HG03060 (cell line): Measurements from ENCODE around the gene CDRT15L2.
"Not testable (repeated sequence)": the region's sequence is repeated elsewhere in the genome, so short reads cannot be mapped to it uniquely, and the experiment has no call there.

Source experiments
- ATAC-seq: cut with Tn5 transposase; IDR thresholded peaks from one replicate; pipeline ENCODE4 v1.9.1; 2021; ENCODE audit warnings: low read depth, moderate number of reproducible peaks; ENCODE audit not compliant: unreplicated experiment

The CDRT15L2 gene

GRCh38 chr17:20571653-20572052 lies 7.9 kb upstream of the CDRT15L2 start:
- not testable (repeated sequence) for ATAC-seq

- ATAC-seq = not testable (repeated sequence)
Measured at GRCh38 chr17:20573216-20573615, 6.3 kb upstream of the CDRT15L2 start.

DNA sequence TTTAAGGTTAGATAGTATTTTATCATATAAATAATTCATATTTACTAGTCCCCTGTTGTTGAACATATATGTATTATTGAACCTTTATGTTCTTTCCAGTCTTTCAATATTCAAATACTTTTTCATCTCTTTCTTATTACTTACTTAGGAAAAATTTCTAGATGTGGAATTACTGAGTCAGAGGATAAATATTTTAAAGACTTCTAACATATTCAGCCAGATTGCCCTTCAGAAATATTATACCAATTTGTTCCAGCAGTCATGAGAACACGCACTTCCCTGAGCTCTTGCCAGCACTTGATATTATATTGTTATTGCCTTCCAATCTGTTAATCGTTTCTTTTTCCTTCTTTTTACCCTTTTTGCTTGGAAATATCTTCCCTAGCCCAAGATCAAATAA lies 4.5 kb upstream of the CDRT15L2 start:
- not testable (repeated sequence) for ATAC-seq

GRCh38 chr17:20583891-20584577 lies 4.5 kb downstream of the CDRT15L2 start:
- not testable (repeated sequence) for ATAC-seq

DNA sequence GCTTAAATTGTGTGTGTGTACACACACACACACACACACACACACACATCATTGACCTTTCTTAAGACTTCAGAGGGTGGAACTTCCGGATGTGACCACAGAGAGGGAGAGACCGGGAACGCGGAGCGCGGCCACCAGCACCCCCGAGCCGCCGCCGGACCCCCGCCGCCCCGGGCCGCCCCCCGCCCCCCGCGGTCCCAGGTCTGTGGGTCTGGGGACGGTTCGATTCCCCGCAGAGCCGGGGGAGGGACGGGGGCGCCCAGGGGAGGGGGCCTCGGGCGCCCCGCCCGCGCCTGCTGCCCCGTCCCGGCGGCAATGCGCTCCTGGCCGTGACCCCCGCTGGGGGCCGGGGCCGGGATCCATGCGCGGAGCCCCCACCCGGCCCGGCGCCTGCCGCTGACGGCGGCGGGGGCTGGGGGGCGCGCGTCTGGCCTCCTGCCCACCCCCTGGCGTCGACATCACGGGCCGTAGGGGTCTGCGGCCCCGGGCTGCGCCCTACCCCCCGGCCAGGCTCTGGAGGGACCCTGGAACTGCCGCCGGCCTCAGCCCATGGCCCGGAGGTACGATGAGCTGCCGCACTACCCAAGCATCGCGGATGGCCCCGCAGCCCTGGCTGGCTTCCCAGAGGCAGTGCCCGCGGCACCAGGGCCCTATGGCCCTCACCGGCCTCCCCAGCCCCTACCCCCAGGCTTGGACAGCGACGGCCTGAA lies 9.4 kb downstream of the CDRT15L2 start:
- ATAC-seq = not testable (repeated sequence)

DNA sequence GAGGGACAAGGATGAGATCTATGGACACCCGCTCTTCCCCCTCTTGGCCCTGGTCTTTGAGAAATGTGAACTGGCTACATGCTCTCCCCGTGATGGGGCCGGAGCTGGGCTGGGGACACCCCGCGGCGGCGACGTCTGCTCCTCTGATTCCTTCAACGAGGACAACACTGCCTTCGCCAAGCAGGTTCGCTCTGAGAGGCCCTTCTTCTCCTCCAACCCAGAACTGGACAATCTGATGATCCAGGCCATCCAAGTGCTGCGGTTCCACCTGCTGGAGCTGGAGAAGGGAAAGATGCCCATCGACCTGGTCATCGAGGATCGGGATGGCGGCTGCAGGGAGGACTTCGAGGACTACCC lies 9.9 kb downstream of the CDRT15L2 start:
- not testable (repeated sequence) for ATAC-seq

DNA sequence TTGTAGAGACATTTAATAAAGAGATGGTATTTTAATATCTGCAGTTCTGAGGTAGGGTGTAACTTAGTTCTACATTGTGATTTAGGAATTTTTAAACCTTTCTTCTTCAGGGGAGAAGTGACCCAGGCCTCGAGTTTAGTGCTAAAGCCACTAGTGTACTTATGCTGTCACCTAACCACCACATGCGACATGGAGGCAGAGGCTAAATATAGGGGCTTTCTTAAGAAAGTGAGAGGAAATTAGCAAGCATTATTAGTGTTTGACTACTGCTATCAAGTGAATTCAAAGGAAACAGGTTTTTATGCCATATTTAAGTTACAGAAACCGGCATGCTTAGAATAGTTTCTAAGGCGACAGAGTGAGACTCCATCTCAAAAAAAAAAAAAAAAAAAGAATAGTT lies 11.5 kb downstream of the CDRT15L2 start:
- ATAC-seq = not testable (repeated sequence)

- not testable (repeated sequence) for ATAC-seq
Measured at GRCh38 chr17:20605568-20605967, 26.0 kb downstream of the CDRT15L2 start.

GRCh38 chr17:20609490-20609889 lies 30.0 kb downstream of the CDRT15L2 start:
- not testable (repeated sequence) for ATAC-seq

DNA sequence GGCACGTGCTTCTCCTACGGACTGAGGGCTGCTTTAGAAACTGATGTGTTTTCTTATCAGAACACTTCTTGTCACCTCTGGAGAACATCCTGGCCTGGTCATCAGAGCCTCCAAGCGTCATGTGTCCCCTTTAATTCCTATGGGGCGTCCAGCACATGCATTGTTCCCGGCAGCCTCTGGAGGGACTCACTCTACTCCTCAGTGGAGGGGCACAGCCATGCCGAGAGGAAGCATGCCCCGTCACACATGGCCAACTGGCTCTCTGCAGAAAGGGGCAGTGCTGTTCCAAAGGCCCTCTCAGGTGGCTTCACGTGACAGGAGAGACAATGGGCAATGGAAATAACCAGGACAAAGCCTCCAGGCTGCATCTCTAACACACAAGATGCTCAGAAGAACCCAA lies 31.8 kb downstream of the CDRT15L2 start:
- no peak for ATAC-seq

DNA sequence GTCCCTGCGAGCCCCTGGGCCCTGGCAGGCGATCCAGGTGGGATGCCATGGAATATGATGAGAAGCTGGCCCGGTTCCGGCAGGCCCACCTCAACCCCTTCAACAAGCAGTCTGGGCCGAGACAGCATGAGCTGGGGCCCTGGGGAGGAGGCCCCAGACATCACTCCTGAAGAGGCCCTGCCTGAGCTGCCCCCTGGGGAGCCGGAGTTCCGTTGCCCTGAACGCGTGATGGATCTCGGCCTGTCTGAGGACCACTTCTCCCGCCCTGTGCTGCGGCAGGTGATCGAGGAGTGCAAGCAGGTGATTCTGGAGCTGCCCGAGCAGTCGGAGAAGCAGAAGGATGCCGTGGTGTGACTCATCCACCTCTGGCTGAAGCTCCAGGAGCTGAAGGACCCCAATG lies 33.1 kb downstream of the CDRT15L2 start:
- no peak for ATAC-seq

DNA sequence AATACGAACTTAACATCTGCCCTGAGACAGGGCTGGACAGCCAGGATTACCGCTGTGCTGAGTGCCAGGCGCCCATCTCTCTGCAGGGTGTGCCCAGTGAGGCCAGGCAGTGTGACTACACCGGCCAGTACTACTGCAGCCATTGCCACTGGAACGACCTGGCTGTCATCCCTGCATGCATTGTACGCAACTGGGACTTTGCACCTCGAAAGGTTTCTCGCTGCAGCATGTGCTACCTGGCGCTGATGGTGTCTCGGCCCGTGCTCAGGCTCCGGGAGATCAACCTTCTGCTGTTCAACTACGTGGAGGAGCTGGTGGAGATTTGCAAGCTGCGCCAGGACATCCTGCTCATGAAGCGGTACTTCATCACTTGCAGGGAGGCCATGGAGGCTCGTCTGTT lies 33.7 kb downstream of the CDRT15L2 start:
- no peak for ATAC-seq

DNA sequence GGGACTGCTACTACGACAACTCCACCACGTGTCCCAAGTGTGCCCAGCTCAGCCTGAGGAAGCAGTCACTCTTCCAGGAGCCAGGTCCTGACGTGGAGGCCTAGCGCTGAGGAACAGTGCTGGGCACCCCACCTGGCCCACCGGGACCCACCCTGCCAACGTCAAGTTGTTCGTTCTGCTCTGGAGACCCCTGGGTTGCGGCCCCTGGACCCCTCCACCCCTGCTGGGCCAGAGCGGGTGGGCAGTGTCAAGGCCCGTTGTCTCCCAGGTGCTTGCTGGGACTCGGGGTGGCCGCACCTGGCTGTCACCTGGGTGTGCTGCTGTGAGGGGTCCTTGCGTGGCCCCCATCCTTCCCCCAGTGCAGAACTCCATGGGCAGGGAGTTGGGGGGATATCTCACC lies 34.4 kb downstream of the CDRT15L2 start:
- no peak for ATAC-seq

DNA sequence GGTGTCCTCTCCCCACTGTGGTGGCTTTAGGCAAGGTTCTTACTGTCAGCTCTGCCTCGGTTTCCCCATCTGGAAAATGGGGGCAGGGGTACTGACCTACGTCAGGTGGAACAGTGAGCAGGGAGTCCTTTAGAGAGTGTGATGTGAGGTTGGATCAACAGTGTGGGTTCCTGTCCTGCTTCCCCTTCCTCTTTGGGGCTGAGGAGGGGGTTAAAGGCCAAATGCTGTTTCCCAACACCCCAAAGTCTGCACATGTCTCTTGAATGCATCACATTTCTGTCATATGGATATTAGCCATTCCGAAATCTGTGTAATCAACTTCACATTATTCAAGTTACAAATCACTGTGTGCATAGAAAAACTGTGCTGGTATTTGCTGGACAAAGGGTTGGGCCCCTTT lies 35.9 kb downstream of the CDRT15L2 start:
- ATAC-seq = not testable (repeated sequence)
